Measurements from ENCODE around the gene GRAP. TPM values are rescaled to one million over a fixed set of nuclear protein-coding genes. Genes with fewer than 3 reads are reported as not detected.

The GRAP gene
- total RNA-seq, 2 donors from 2014 or later = 0.33 to 1.8 TPM

DNA sequence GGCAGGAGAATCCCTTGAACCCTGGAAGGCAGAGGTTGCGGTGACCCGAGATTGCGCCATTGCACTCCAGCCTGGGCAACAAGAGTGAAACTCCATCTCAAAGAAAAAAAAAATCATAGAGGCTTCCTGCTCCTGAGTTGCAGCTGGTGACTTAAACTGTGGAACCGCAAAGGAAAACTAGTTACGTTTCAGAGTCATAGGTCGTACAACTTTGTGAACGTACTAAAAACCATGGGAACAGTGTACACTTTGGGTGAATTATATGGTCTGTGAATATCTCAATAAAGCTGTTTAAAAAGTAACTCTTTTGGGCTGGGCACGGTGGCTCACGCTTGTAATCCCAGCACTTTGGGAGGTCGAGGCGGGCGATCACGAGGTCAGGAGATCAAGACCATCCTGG is 71.2 kb downstream of the GRAP start:
- Histone ChIP-seq H3K27me3 (no peaks in the 10 kb centered on the region), H3K4me3 (no peak overlapping the region), H3K36me3 (replicated peaks in 1 of 2; ENCODE audit: insufficient read depth in 1 of 2, low read depth in 2 of 2) (peaks cover 0 to 13% of the 10 kb centered on the region in 2 donors), H3K27ac (no peak overlapping the region), H3K4me1 (peaks cover 3% of the 10 kb centered on the region), H3K9me3 (no peaks in the 10 kb centered on the region)
- TF ChIP-seq POLR2A (IDR thresholded peaks at IDR 0.05) = no peak
- TF ChIP-seq, protein P1, sequence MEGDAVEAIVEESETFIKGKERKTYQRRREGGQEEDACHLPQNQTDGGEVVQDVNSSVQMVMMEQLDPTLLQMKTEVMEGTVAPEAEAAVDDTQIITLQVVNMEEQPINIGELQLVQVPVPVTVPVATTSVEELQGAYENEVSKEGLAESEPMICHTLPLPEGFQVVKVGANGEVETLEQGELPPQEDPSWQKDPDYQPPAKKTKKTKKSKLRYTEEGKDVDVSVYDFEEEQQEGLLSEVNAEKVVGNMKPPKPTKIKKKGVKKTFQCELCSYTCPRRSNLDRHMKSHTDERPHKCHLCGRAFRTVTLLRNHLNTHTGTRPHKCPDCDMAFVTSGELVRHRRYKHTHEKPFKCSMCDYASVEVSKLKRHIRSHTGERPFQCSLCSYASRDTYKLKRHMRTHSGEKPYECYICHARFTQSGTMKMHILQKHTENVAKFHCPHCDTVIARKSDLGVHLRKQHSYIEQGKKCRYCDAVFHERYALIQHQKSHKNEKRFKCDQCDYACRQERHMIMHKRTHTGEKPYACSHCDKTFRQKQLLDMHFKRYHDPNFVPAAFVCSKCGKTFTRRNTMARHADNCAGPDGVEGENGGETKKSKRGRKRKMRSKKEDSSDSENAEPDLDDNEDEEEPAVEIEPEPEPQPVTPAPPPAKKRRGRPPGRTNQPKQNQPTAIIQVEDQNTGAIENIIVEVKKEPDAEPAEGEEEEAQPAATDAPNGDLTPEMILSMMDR (IDR thresholded peaks at IDR 0.05) = no peak
- WGBS, 2 donors = 94 to 96% methylated on average over 13 of the region's 13 CpGs
- intact Hi-C loops (cut with DNase I) = no loop called here
- no peak for DNase-seq
- no peak for ATAC-seq

DNA sequence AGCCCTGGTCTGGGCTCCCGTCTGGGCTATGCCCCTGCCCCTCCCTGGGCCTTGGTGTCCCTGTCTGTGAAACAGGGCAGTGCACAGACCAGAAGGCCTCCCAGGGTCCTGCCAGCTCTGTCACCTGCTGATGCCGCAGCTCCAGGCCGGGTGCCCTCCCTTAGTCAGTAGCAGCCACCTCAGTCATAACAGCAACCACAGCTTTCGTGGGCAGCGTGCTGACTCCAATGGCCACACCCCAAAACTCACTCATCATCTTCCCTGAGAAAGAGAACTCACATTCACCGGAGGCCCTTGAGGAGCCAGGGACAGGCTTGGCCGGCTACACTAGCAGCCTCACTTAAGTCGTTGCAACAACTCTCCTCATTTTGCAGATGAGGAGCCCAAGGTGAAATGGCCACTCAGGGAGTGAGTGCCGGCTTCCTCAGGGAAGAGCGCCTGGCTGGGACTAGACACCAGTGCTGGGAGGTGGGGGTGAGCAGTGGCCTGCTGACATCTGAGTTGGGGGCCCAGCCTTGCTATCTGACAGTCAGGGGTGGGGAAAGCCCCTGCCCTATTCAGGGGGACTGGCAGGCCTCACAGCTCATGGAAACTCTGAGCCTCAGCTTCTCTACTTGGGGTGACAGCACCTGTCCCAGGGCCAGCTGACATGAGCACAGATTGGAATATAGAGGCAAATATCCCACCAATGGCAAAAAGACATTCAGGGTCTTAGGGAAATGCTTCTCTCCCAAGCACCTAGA is 72.2 kb downstream of the GRAP start:
- WGBS, 2 donors = 82 to 93% methylated on average over 7 to 9 of the region's 10 CpGs

DNA sequence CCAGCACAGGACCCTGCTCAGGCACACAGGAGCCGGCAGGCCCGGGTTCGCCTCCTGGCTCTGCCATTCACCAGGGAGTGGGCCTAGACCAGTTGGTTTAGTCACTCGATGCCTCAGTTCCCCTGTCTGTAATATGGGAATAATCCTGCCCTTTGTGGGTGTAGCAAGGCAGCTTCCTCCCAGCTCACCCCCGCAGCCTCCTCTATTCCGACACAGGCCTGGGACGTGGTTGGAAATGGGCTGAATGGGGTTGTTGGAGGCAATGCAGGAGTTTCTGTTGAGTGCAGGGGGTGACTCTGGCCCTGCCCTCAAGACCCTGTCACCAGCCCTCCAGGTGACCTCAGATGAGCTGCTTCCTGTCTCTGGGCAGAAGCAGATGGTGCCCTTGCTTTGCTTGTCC is 75.0 kb downstream of the GRAP start:
- no peak overlapping the region for H3K4me3 ChIP-seq
- DNase-seq = no peak
- peaks cover 17% of the 10 kb centered on the region for H3K4me1 ChIP-seq
- H3K36me3 ChIP-seq (replicated peaks in 1 of 2; ENCODE audit: insufficient read depth in 1 of 2, low read depth in 2 of 2) = peaks cover 0 to 3% of the 10 kb centered on the region in 2 donors
- no peak for ATAC-seq
- H3K9me3 ChIP-seq = no peaks in the 10 kb centered on the region
- TF ChIP-seq, protein P1 (IDR thresholded peaks at IDR 0.05) = no peak
- TF ChIP-seq POLR2A (IDR thresholded peaks at IDR 0.05) = no peak
- no peak overlapping the region for H3K27ac ChIP-seq
- intact Hi-C loops (cut with DNase I) = no loop called here
- WGBS, 2 donors = 95 to 99% methylated on average over 7 of the region's 7 CpGs
- no peaks in the 10 kb centered on the region for H3K27me3 ChIP-seq

More for the DNA sequence above, 72.2 kb downstream of the GRAP start:
- no peak overlapping the region for H3K27ac ChIP-seq
- H3K36me3 ChIP-seq (replicated peaks in 1 of 2; ENCODE audit: insufficient read depth in 1 of 2, low read depth in 2 of 2) = peaks cover 0 to 13% of the 10 kb centered on the region in 2 donors
- DNase-seq (no peak), ATAC-seq (no peak)
- no peaks in the 10 kb centered on the region for H3K27me3 ChIP-seq
- H3K4me1 ChIP-seq = no peaks in the 10 kb centered on the region
- H3K4me3 ChIP-seq = no peak overlapping the region
- no peak for TF ChIP-seq POLR2A (IDR thresholded peaks at IDR 0.05)
- TF ChIP-seq, protein P1 (IDR thresholded peaks at IDR 0.05) = no peak
- H3K9me3 ChIP-seq = no peaks in the 10 kb centered on the region
- intact Hi-C loops (cut with DNase I) = no loop called here

Small RNA genes lying within 50 kb of the gene (small RNA-seq; reads per million reads assigned to genes)
- not detected for gene AC090286.3

Other genes with a start within 250 kb of the GRAP start
- 10 to 100 TPM; 16.6 to 35.6 TPM for gene PRPSAP2, start 188.8 kb downstream of the GRAP start, total RNA-seq
- not detected for gene SLC5A10, start 94.8 kb downstream of the GRAP start, total RNA-seq
- gene FAM83G, start 42.2 kb downstream of the GRAP start, total RNA-seq = 10 to 100 TPM; 11.4 to 16.5 TPM
- gene GRAPL, start 80.6 kb upstream of the GRAP start, total RNA-seq = not detected
- gene EPN2, start 190.4 kb upstream of the GRAP start, total RNA-seq = 10 to 100 TPM; 32.7 to 46.5 TPM

Measured in body of pancreas (tissue), 4 donors.